ENCODE results near the gene MAD1L1.

GRCh38 chr7:2118056-2118455 is 114.7 kb downstream of the MAD1L1 start:
- TF ChIP-seq EP300 (IDR thresholded peaks at IDR 0.05) (no peak), POLR2AphosphoS5 (IDR thresholded peaks at IDR 0.05) (no peak), CTCF (IDR thresholded peaks at IDR 0.05) (no peak), POLR2A (IDR thresholded peaks at IDR 0.05) (no peak)
